ENCODE results near the gene LCMT2.

Gene LCMT2

GRCh38 chr15:43283526-43283925 is 46.8 kb downstream of the LCMT2 start:
- ATAC-seq, result no peak
- TF ChIP-seq RARB (CRISPR knock-in tag; IDR thresholded peaks at IDR 0.05), result no peak
- no peak for TF ChIP-seq ESRRG (CRISPR knock-in tag; IDR thresholded peaks at IDR 0.05)

GRCh38 chr15:43281926-43282602 is 48.3 kb downstream of the LCMT2 start:
- TF ChIP-seq CSDC2 (CRISPR knock-in tag; IDR thresholded peaks at IDR 0.05), result no peak
- TF ChIP-seq ZC3H10 (CRISPR knock-in tag; IDR thresholded peaks at IDR 0.05), result no peak
- TF ChIP-seq PATZ1 (CRISPR knock-in tag; IDR thresholded peaks at IDR 0.05; ENCODE audit: borderline replicate concordance), result no peak
- no peak for TF ChIP-seq OSR1 (CRISPR knock-in tag; IDR thresholded peaks at IDR 0.05)
- no peak for TF ChIP-seq TSHZ2 (CRISPR knock-in tag; IDR thresholded peaks at IDR 0.05)
- TF ChIP-seq GLIS3 (CRISPR knock-in tag; IDR thresholded peaks at IDR 0.05), result no peak
- no peak for TF ChIP-seq PPARA (CRISPR knock-in tag; IDR thresholded peaks at IDR 0.05; ENCODE audit: borderline replicate concordance)
- TF ChIP-seq POU6F1 (CRISPR knock-in tag; IDR thresholded peaks at IDR 0.05; ENCODE audit: borderline replicate concordance, low read depth), result no peak
- no peak for TF ChIP-seq ZNF70 (CRISPR knock-in tag; IDR thresholded peaks at IDR 0.05)
- TF ChIP-seq BACH2 (CRISPR knock-in tag; IDR thresholded peaks at IDR 0.05; ENCODE audit: borderline replicate concordance), result no peak
- TF ChIP-seq CREB5 (CRISPR knock-in tag; IDR thresholded peaks at IDR 0.05; ENCODE audit: low read depth), result no peak
- TF ChIP-seq TCF4 (CRISPR knock-in tag; IDR thresholded peaks at IDR 0.05; ENCODE audit: borderline replicate concordance), result no peak
- no peak for TF ChIP-seq ZNF8 (CRISPR knock-in tag; IDR thresholded peaks at IDR 0.05)
- no peak for TF ChIP-seq CSRNP3 (CRISPR knock-in tag; IDR thresholded peaks at IDR 0.05)

GRCh38 chr15:43280996-43281395 is 49.4 kb downstream of the LCMT2 start:
- no peak for ATAC-seq
- no peak for TF ChIP-seq POU6F1 (CRISPR knock-in tag; IDR thresholded peaks at IDR 0.05; ENCODE audit: borderline replicate concordance, low read depth)
- no peak for TF ChIP-seq PATZ1 (CRISPR knock-in tag; IDR thresholded peaks at IDR 0.05; ENCODE audit: borderline replicate concordance)
- no peak for TF ChIP-seq CSRNP3 (CRISPR knock-in tag; IDR thresholded peaks at IDR 0.05)
- no peak for TF ChIP-seq TOX (CRISPR knock-in tag; IDR thresholded peaks at IDR 0.05; ENCODE audit: borderline replicate concordance)
- no peak for TF ChIP-seq ESRRG (CRISPR knock-in tag; IDR thresholded peaks at IDR 0.05)
- TF ChIP-seq CREB5 (CRISPR knock-in tag; IDR thresholded peaks at IDR 0.05; ENCODE audit: low read depth), result no peak
- TF ChIP-seq RARB (CRISPR knock-in tag; IDR thresholded peaks at IDR 0.05), result no peak
- no peak for TF ChIP-seq ZC3H10 (CRISPR knock-in tag; IDR thresholded peaks at IDR 0.05)
- TF ChIP-seq SNAI2 (CRISPR knock-in tag; IDR thresholded peaks at IDR 0.05), result no peak
- TF ChIP-seq GLIS3 (CRISPR knock-in tag; IDR thresholded peaks at IDR 0.05), result no peak
- no peak for TF ChIP-seq ISL1 (CRISPR knock-in tag; IDR thresholded peaks at IDR 0.05)
- no peak for TF ChIP-seq ARNTL (CRISPR knock-in tag; IDR thresholded peaks at IDR 0.05; ENCODE audit: borderline replicate concordance, low read depth)
- no peak for TF ChIP-seq ZFP30 (CRISPR knock-in tag; IDR thresholded peaks at IDR 0.05)

More at GRCh38 chr15:43281926-43282602, 48.3 kb downstream of the LCMT2 start:
- no peak for ATAC-seq
